Measurements from ENCODE around the gene ARHGAP42.

- TF ChIP-seq CTCF (IDR thresholded peaks at IDR 0.05; ENCODE audit: insufficient read depth, low read depth, low read length) (no peak), EZH2 (IDR thresholded peaks at IDR 0.05; ENCODE audit: insufficient read depth, low read length) (no peak)
Measured at GRCh38 chr11:100748153-100748552, 61.1 kb downstream of the ARHGAP42 start.
